WTC11 (cell line): ENCODE measurements around the gene OGDH. TPM values are rescaled to one million over a fixed set of nuclear protein-coding genes. Genes with fewer than 3 reads are reported as not detected.
A peak's percentile ranks its signal among the peaks of the same experiment; 100 is the strongest.

Experiments used
- ATAC-seq: fragments of 200-7000 bp; cut with Tn5 transposase; 2 replicates; pipeline ENCODE4 v1.10.0; 2021; ENCODE audit warnings: mild to moderate bottlenecking, moderate library complexity
- CTCF ChIA-PET: fragments of 300-600 bp; sonication (Branson Sonifier 250); formaldehyde crosslinking; loops from one replicate; lab custom pipeline; 2021; ENCODE audit warnings: antibody characterized with exemption; lab: Charles Lee
- POLR2A ChIA-PET: fragments of 350-600 bp; sonication (Branson Sonifier 250); formaldehyde crosslinking; loops from one replicate; lab custom pipeline; 2021; ENCODE audit warnings: antibody characterized with exemption; lab: Charles Lee
- DNase-seq: peaks from one replicate; pipeline ENCODE4 v3.0.0; 2021; ENCODE audit warnings: low spot score
- H3K27ac Mint-ChIP-seq: 2 replicates; pipeline ENCODE4 v1.8.0; 2021; ENCODE audit warnings: mixed read lengths
- H3K27me3 Mint-ChIP-seq: 2 replicates; pipeline ENCODE4 v1.8.0; 2021; ENCODE audit warnings: low read depth, mild to moderate bottlenecking, moderate library complexity, mixed read lengths
- H3K36me3 Mint-ChIP-seq: 2 replicates; pipeline ENCODE4 v1.8.0; 2021; ENCODE audit warnings: mixed read lengths
- H3K4me1 Mint-ChIP-seq: 2 replicates; pipeline ENCODE4 v1.8.0; 2022; ENCODE audit warnings: mixed read lengths
- H3K4me3 Mint-ChIP-seq: 2 replicates; pipeline ENCODE4 v1.8.0; 2021; ENCODE audit warnings: mild to moderate bottlenecking, moderate library complexity, mixed read lengths
- H3K9me3 Mint-ChIP-seq: 2 replicates; pipeline ENCODE4 v1.8.0; 2021; ENCODE audit warnings: mixed read lengths
- CREB1 ChIP-seq: sonication (generic); formaldehyde crosslinking; IDR thresholded peaks from 2 replicates; pipeline ENCODE4 v1.8.0; 2023; ENCODE audit warnings: mild to moderate bottlenecking, missing genetic modification reagents
- EMX1 ChIP-seq: fragments of 250-450 bp; sonication (Bioruptor Pico); IDR thresholded peaks from 2 replicates; pipeline ENCODE4 v1.8.0; 2021; ENCODE audit warnings: mild to moderate bottlenecking
- ERG ChIP-seq: fragments of 250-450 bp; sonication (Bioruptor Pico); IDR thresholded peaks from 2 replicates; pipeline ENCODE4 v1.8.0; 2021; ENCODE audit warnings: mild to moderate bottlenecking
- ETV6 ChIP-seq: sonication (generic); formaldehyde crosslinking; IDR thresholded peaks from 2 replicates; pipeline ENCODE4 v1.8.1; 2022; ENCODE audit warnings: mild to moderate bottlenecking, missing genetic modification reagents
- IRF1 ChIP-seq: sonication (generic); formaldehyde crosslinking; IDR thresholded peaks from 2 replicates; pipeline ENCODE4 v1.8.0; 2023; ENCODE audit warnings: missing genetic modification reagents
- MXD4 ChIP-seq: fragments of 250-450 bp; sonication (Bioruptor Pico); IDR thresholded peaks from 2 replicates; pipeline ENCODE4 v1.8.0; 2021; ENCODE audit warnings: mild to moderate bottlenecking, moderate library complexity, borderline replicate concordance
- NR1H2 ChIP-seq: sonication (generic); formaldehyde crosslinking; IDR thresholded peaks from 2 replicates; pipeline ENCODE4 v1.9.0; 2021; ENCODE audit warnings: mild to moderate bottlenecking, moderate library complexity, missing genetic modification reagents
- SMAD4 ChIP-seq: sonication (generic); formaldehyde crosslinking; IDR thresholded peaks from 2 replicates; pipeline ENCODE4 v1.8.0; 2022; ENCODE audit warnings: mild to moderate bottlenecking, missing genetic modification reagents
- USF1 ChIP-seq: sonication (generic); formaldehyde crosslinking; IDR thresholded peaks from 2 replicates; pipeline ENCODE4 v1.8.0; 2022; ENCODE audit warnings: mild to moderate bottlenecking, missing genetic modification reagents
- ZBTB21 ChIP-seq: sonication (generic); formaldehyde crosslinking; IDR thresholded peaks from 2 replicates; pipeline ENCODE4 v1.8.1; 2023; ENCODE audit warnings: mild to moderate bottlenecking, missing genetic modification reagents, borderline replicate concordance
- ZNF219 ChIP-seq: sonication (generic); formaldehyde crosslinking; IDR thresholded peaks from 2 replicates; pipeline ENCODE4 v1.8.0; 2023; ENCODE audit warnings: missing genetic modification reagents, mild to moderate bottlenecking, borderline replicate concordance
- ZNF671 ChIP-seq: fragments of 250-450 bp; sonication (Bioruptor Pico); IDR thresholded peaks from 2 replicates; pipeline ENCODE4 v1.8.0; 2021; ENCODE audit warnings: mild to moderate bottlenecking
- ZSCAN18 ChIP-seq: fragments of 250-450 bp; sonication (Bioruptor Pico); IDR thresholded peaks from 2 replicates; pipeline ENCODE4 v2.1.2; 2022; ENCODE audit warnings: mild to moderate bottlenecking, moderate library complexity
- total RNA-seq: library from RNA; stranded (reverse); gene quantifications from 3 replicates; pipeline ENCODE4 v1.2.3, GENCODE V29; 2021
- TF ChIP-seq, protein P1 (sequence below): sonication (generic); formaldehyde crosslinking; IDR thresholded peaks from 2 replicates; pipeline ENCODE4 v1.8.1; 2023; ENCODE audit warnings: mild to moderate bottlenecking, missing genetic modification reagents
- TF ChIP-seq, protein P2 (sequence below): sonication (generic); formaldehyde crosslinking; IDR thresholded peaks from 2 replicates; pipeline ENCODE4 v1.8.0; 2023; ENCODE audit warnings: mild to moderate bottlenecking, missing genetic modification reagents
- TF ChIP-seq, protein P3 (sequence below): sonication (generic); formaldehyde crosslinking; IDR thresholded peaks from 2 replicates; pipeline ENCODE4 v1.8.0; 2022; ENCODE audit warnings: mild to moderate bottlenecking, missing genetic modification reagents
- TF ChIP-seq, protein P4 (sequence below): fragments of 250-450 bp; sonication (Bioruptor Pico); IDR thresholded peaks from 2 replicates; pipeline ENCODE4 v1.9.0; 2021; ENCODE audit warnings: mild to moderate bottlenecking

OGDH gene
- total RNA-seq, 1 experiment from 2014 or later = 79.6 TPM

GRCh38 chr7:44576228-44576627, 30.2 kb upstream of the OGDH start:
- TF ChIP-seq, protein P1, sequence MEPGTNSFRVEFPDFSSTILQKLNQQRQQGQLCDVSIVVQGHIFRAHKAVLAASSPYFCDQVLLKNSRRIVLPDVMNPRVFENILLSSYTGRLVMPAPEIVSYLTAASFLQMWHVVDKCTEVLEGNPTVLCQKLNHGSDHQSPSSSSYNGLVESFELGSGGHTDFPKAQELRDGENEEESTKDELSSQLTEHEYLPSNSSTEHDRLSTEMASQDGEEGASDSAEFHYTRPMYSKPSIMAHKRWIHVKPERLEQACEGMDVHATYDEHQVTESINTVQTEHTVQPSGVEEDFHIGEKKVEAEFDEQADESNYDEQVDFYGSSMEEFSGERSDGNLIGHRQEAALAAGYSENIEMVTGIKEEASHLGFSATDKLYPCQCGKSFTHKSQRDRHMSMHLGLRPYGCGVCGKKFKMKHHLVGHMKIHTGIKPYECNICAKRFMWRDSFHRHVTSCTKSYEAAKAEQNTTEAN (CRISPR knock-in tag) = no peak
- TF ChIP-seq SMAD4 (CRISPR knock-in tag) (no peak), ZNF219 (CRISPR knock-in tag) (no peak), EMX1 (CRISPR knock-in tag) (no peak), ZBTB21 (CRISPR knock-in tag) (no peak), MXD4 (no peak), ERG (CRISPR knock-in tag) (no peak), USF1 (CRISPR knock-in tag) (no peak), ZNF671 (CRISPR knock-in tag) (no peak), ZSCAN18 (CRISPR knock-in tag) (no peak), CREB1 (CRISPR knock-in tag) (no peak), ETV6 (no peak), NR1H2 (CRISPR knock-in tag) (no peak), IRF1 (no peak)
- TF ChIP-seq, protein P2, sequence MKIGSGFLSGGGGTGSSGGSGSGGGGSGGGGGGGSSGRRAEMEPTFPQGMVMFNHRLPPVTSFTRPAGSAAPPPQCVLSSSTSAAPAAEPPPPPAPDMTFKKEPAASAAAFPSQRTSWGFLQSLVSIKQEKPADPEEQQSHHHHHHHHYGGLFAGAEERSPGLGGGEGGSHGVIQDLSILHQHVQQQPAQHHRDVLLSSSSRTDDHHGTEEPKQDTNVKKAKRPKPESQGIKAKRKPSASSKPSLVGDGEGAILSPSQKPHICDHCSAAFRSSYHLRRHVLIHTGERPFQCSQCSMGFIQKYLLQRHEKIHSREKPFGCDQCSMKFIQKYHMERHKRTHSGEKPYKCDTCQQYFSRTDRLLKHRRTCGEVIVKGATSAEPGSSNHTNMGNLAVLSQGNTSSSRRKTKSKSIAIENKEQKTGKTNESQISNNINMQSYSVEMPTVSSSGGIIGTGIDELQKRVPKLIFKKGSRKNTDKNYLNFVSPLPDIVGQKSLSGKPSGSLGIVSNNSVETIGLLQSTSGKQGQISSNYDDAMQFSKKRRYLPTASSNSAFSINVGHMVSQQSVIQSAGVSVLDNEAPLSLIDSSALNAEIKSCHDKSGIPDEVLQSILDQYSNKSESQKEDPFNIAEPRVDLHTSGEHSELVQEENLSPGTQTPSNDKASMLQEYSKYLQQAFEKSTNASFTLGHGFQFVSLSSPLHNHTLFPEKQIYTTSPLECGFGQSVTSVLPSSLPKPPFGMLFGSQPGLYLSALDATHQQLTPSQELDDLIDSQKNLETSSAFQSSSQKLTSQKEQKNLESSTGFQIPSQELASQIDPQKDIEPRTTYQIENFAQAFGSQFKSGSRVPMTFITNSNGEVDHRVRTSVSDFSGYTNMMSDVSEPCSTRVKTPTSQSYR (CRISPR knock-in tag) = no peak
- TF ChIP-seq, protein P3, sequence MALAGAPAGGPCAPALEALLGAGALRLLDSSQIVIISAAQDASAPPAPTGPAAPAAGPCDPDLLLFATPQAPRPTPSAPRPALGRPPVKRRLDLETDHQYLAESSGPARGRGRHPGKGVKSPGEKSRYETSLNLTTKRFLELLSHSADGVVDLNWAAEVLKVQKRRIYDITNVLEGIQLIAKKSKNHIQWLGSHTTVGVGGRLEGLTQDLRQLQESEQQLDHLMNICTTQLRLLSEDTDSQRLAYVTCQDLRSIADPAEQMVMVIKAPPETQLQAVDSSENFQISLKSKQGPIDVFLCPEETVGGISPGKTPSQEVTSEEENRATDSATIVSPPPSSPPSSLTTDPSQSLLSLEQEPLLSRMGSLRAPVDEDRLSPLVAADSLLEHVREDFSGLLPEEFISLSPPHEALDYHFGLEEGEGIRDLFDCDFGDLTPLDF (CRISPR knock-in tag) = no peak
- TF ChIP-seq, protein P4, sequence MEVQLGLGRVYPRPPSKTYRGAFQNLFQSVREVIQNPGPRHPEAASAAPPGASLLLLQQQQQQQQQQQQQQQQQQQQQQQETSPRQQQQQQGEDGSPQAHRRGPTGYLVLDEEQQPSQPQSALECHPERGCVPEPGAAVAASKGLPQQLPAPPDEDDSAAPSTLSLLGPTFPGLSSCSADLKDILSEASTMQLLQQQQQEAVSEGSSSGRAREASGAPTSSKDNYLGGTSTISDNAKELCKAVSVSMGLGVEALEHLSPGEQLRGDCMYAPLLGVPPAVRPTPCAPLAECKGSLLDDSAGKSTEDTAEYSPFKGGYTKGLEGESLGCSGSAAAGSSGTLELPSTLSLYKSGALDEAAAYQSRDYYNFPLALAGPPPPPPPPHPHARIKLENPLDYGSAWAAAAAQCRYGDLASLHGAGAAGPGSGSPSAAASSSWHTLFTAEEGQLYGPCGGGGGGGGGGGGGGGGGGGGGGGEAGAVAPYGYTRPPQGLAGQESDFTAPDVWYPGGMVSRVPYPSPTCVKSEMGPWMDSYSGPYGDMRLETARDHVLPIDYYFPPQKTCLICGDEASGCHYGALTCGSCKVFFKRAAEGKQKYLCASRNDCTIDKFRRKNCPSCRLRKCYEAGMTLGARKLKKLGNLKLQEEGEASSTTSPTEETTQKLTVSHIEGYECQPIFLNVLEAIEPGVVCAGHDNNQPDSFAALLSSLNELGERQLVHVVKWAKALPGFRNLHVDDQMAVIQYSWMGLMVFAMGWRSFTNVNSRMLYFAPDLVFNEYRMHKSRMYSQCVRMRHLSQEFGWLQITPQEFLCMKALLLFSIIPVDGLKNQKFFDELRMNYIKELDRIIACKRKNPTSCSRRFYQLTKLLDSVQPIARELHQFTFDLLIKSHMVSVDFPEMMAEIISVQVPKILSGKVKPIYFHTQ (CRISPR knock-in tag) = no peak
- Mint-ChIP-seq H3K9me3 (no peaks in the 10 kb centered on the region), H3K27ac (peak overlapping the region; percentile 43; the same call in 1 of the 2 replicates), H3K4me3 (no peak overlapping the region), H3K4me1 (peaks cover 31% of the 10 kb centered on the region), H3K36me3 (peaks cover 56% of the 10 kb centered on the region), H3K27me3 (no peaks in the 10 kb centered on the region)
- ChIA-PET POLR2A (no interaction called here), CTCF (interaction anchor here (1.2 kb wide), 1 partner anchor 11 kb away, joined by 5 read pairs; no protein-coding TSS in a partner anchor)
- no peak for DNase-seq
- no peak for ATAC-seq
